ENCODE data around the gene CSF1. TPM values are rescaled to one million over a fixed set of nuclear protein-coding genes. Genes with fewer than 3 reads are reported as not detected.

CSF1 gene
- total and polyA plus RNA-seq, 2 of the 13 experiments (the other 11 are each of a cell fraction or from before 2014, with no cell fraction given), result 4.6 to 13.3 TPM

DNA sequence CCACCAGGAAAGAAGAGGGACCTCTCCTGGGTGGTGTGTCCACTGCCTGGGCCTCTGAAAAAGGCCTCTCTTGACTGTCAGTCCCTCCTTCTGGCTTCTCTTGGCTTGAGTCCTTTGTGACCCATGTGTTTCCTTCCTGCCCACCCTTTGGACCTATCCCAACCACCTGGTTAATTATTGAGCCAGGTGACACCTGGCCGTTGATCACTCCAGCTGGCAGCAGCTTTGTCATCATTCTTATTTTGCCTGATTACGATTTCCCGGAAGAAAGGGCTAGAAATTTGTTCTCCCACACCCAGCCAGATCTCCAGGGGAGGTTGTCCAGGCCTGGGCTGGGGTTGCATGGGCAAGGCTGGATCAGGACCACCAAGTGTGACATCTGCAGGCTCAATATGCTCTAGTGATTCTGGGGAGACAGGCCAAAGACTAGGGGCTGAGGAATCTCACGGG lies 24.8 kb downstream of the CSF1 start (continued):
- no peak for TF ChIP-seq ZMYM2 (CRISPR knock-in tag; IDR thresholded peaks at IDR 0.05)
- no peak for TF ChIP-seq ISL2 (CRISPR knock-in tag; IDR thresholded peaks at IDR 0.05)
- TF ChIP-seq, protein P1, sequence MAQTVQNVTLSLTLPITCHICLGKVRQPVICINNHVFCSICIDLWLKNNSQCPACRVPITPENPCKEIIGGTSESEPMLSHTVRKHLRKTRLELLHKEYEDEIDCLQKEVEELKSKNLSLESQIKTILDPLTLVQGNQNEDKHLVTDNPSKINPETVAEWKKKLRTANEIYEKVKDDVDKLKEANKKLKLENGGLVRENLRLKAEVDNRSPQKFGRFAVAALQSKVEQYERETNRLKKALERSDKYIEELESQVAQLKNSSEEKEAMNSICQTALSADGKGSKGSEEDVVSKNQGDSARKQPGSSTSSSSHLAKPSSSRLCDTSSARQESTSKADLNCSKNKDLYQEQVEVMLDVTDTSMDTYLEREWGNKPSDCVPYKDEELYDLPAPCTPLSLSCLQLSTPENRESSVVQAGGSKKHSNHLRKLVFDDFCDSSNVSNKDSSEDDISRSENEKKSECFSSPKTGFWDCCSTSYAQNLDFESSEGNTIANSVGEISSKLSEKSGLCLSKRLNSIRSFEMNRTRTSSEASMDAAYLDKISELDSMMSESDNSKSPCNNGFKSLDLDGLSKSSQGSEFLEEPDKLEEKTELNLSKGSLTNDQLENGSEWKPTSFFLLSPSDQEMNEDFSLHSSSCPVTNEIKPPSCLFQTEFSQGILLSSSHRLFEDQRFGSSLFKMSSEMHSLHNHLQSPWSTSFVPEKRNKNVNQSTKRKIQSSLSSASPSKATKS (CRISPR knock-in tag; IDR thresholded peaks at IDR 0.05), result no peak
- TF ChIP-seq, protein P2, sequence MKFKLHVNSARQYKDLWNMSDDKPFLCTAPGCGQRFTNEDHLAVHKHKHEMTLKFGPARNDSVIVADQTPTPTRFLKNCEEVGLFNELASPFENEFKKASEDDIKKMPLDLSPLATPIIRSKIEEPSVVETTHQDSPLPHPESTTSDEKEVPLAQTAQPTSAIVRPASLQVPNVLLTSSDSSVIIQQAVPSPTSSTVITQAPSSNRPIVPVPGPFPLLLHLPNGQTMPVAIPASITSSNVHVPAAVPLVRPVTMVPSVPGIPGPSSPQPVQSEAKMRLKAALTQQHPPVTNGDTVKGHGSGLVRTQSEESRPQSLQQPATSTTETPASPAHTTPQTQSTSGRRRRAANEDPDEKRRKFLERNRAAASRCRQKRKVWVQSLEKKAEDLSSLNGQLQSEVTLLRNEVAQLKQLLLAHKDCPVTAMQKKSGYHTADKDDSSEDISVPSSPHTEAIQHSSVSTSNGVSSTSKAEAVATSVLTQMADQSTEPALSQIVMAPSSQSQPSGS (CRISPR knock-in tag; IDR thresholded peaks at IDR 0.05), result peak; percentile 66; the same call in 1 of the 2 replicates
- TF ChIP-seq, protein P3, sequence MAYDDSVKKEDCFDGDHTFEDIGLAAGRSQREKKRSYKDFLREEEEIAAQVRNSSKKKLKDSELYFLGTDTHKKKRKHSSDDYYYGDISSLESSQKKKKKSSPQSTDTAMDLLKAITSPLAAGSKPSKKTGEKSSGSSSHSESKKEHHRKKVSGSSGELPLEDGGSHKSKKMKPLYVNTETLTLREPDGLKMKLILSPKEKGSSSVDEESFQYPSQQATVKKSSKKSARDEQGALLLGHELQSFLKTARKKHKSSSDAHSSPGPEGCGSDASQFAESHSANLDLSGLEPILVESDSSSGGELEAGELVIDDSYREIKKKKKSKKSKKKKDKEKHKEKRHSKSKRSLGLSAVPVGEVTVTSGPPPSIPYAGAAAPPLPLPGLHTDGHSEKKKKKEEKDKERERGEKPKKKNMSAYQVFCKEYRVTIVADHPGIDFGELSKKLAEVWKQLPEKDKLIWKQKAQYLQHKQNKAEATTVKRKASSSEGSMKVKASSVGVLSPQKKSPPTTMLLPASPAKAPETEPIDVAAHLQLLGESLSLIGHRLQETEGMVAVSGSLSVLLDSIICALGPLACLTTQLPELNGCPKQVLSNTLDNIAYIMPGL (CRISPR knock-in tag; IDR thresholded peaks at IDR 0.05; ENCODE audit: borderline replicate concordance in 1 of 2, low read depth in 1 of 2), result peak in 1 of 2 experiments; percentile 31; a peak in 1 of 4 replicates
- TF ChIP-seq ZNF331 (CRISPR knock-in tag; IDR thresholded peaks at IDR 0.05), result no peak; the same call in 1 of the 2 replicates
- no peak for TF ChIP-seq STAG1 (CRISPR knock-in tag; IDR thresholded peaks at IDR 0.05)
- TF ChIP-seq, protein P4, sequence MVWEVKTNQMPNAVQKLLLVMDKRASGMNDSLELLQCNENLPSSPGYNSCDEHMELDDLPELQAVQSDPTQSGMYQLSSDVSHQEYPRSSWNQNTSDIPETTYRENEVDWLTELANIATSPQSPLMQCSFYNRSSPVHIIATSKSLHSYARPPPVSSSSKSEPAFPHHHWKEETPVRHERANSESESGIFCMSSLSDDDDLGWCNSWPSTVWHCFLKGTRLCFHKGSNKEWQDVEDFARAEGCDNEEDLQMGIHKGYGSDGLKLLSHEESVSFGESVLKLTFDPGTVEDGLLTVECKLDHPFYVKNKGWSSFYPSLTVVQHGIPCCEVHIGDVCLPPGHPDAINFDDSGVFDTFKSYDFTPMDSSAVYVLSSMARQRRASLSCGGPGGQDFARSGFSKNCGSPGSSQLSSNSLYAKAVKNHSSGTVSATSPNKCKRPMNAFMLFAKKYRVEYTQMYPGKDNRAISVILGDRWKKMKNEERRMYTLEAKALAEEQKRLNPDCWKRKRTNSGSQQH (CRISPR knock-in tag; IDR thresholded peaks at IDR 0.05; ENCODE audit: low read depth), result no peak
- TF ChIP-seq KMT2A (CRISPR knock-in tag; IDR thresholded peaks at IDR 0.05), result 0 out of 2 replicates have a peak, but pooled peaks have one; percentile 22
- TF ChIP-seq SALL1 (CRISPR knock-in tag; IDR thresholded peaks at IDR 0.05), result peak; percentile 90
- TF ChIP-seq MIER3 (CRISPR knock-in tag; IDR thresholded peaks at IDR 0.05; ENCODE audit: borderline replicate concordance), result peak; percentile 63; the same call in 1 of the 2 replicates
- no peak for TF ChIP-seq ZNF24 (IDR thresholded peaks at IDR 0.05)
- TF ChIP-seq ZNF367 (CRISPR knock-in tag; IDR thresholded peaks at IDR 0.05; ENCODE audit: borderline replicate concordance), result no peak
- TF ChIP-seq, protein P5, sequence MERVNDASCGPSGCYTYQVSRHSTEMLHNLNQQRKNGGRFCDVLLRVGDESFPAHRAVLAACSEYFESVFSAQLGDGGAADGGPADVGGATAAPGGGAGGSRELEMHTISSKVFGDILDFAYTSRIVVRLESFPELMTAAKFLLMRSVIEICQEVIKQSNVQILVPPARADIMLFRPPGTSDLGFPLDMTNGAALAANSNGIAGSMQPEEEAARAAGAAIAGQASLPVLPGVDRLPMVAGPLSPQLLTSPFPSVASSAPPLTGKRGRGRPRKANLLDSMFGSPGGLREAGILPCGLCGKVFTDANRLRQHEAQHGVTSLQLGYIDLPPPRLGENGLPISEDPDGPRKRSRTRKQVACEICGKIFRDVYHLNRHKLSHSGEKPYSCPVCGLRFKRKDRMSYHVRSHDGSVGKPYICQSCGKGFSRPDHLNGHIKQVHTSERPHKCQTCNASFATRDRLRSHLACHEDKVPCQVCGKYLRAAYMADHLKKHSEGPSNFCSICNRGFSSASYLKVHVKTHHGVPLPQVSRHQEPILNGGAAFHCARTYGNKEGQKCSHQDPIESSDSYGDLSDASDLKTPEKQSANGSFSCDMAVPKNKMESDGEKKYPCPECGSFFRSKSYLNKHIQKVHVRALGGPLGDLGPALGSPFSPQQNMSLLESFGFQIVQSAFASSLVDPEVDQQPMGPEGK (CRISPR knock-in tag; IDR thresholded peaks at IDR 0.05), result no peak
- TF ChIP-seq, protein P6, sequence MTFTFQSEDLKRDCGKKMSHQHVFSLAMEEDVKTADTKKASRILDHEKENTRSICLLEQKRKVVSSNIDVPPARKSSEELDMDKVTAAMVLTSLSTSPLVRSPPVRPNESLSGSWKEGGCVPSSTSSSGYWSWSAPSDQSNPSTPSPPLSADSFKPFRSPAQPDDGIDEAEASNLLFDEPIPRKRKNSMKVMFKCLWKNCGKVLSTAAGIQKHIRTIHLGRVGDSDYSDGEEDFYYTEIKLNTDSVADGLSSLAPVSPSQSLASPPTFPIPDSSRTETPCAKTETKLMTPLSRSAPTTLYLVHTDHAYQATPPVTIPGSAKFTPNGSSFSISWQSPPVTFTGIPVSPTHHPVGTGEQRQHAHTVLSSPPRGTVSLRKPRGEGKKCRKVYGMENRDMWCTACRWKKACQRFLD (CRISPR knock-in tag; IDR thresholded peaks at IDR 0.05; ENCODE audit: borderline replicate concordance), result no peak
- peak; percentile 26; the same call in 1 of the 2 replicates for TF ChIP-seq MIER2 (CRISPR knock-in tag; IDR thresholded peaks at IDR 0.05)
- 0 out of 2 replicates have a peak, but pooled peaks have one; percentile 43 for TF ChIP-seq KLF11 (CRISPR knock-in tag; IDR thresholded peaks at IDR 0.05)
- TF ChIP-seq EEA1 (CRISPR knock-in tag; IDR thresholded peaks at IDR 0.05; ENCODE audit: borderline replicate concordance), result no peak
- no peak for TF ChIP-seq NFKB2 (CRISPR knock-in tag; IDR thresholded peaks at IDR 0.05; ENCODE audit: borderline replicate concordance)
- TF ChIP-seq NPAS2 (CRISPR knock-in tag; IDR thresholded peaks at IDR 0.05; ENCODE audit: borderline replicate concordance), result no peak

Measured in HepG2 (cell line).